HFFc6 (cell line): ENCODE measurements around the gene CNTNAP5. TPM values are rescaled to one million over a fixed set of nuclear protein-coding genes. Genes with fewer than 3 reads are reported as not detected.

Experiments used
- DNase-seq: peaks from one replicate; pipeline ENCODE4 v3.0.0-alpha.2; 2018
- H3K27ac Mint-ChIP-seq: 2 replicates; pipeline ENCODE4 v1.8.0; 2020; ENCODE audit warnings: mild to moderate bottlenecking, mixed read lengths
- H3K27me3 Mint-ChIP-seq: 2 replicates; pipeline ENCODE4 v1.8.0; 2021; ENCODE audit warnings: mild to moderate bottlenecking, moderate library complexity, mixed read lengths; ENCODE audit not compliant: insufficient read depth
- H3K36me3 Mint-ChIP-seq: 2 replicates; pipeline ENCODE4 v1.8.0; 2021; ENCODE audit warnings: low read depth, mixed read lengths
- H3K4me1 Mint-ChIP-seq: 2 replicates; pipeline ENCODE4 v1.8.0; 2020; ENCODE audit warnings: low read depth, mixed read lengths
- H3K4me3 Mint-ChIP-seq: 2 replicates; pipeline ENCODE4 v1.8.0; 2020; ENCODE audit warnings: mild to moderate bottlenecking, moderate library complexity, mixed read lengths
- H3K9me3 Mint-ChIP-seq: 2 replicates; pipeline ENCODE4 v1.8.0; 2020; ENCODE audit warnings: mild to moderate bottlenecking, mixed read lengths
- CTCF ChIP-seq: fragments of 200-600 bp; sonication (generic); IDR thresholded peaks from 2 replicates; pipeline ENCODE4 v1.5.0; 2021; ENCODE audit warnings: antibody characterized with exemption, mild to moderate bottlenecking
- total RNA-seq, 6 experiments: library from RNA; stranded (reverse); fragmentation: NEBNext Ultra II Directional; extraction: Animal tissue kit (Norgen Biotek cat#: 25700); gene quantifications; 2 replicates in 1 of 6; 3 replicates in 5 of 6; pipeline ENCODE4 v1.2.3, GENCODE V29; 2021

The CNTNAP5 gene
- total RNA-seq, 6 experiments from 2014 or later: not detected

GRCh38 chr2:124145982-124146381 lies 120.9 kb downstream of the CNTNAP5 start:
- Mint-ChIP-seq H3K9me3 (peaks cover 8% of the 10 kb centered on the region), H3K4me1 (no peaks in the 10 kb centered on the region), H3K27ac (no peak overlapping the region), H3K36me3 (no peaks in the 10 kb centered on the region), H3K27me3 (no peaks in the 10 kb centered on the region), H3K4me3 (no peak overlapping the region)
- TF ChIP-seq CTCF: no peak
- DNase-seq: no peak

GRCh38 chr2:124147552-124147951 lies 122.5 kb downstream of the CNTNAP5 start:
- DNase-seq: no peak
- no peak overlapping the region for H3K4me3 Mint-ChIP-seq
- TF ChIP-seq CTCF: no peak
- no peaks in the 10 kb centered on the region for H3K36me3 Mint-ChIP-seq
- no peaks in the 10 kb centered on the region for H3K27me3 Mint-ChIP-seq
- H3K27ac Mint-ChIP-seq: no peak overlapping the region
- H3K9me3 Mint-ChIP-seq: peaks cover 19% of the 10 kb centered on the region
- H3K4me1 Mint-ChIP-seq: no peaks in the 10 kb centered on the region

GRCh38 chr2:124149571-124149970 lies 124.5 kb downstream of the CNTNAP5 start:
- Mint-ChIP-seq H3K4me1 (no peaks in the 10 kb centered on the region), H3K4me3 (no peak overlapping the region), H3K27ac (no peak overlapping the region), H3K36me3 (no peaks in the 10 kb centered on the region), H3K27me3 (no peaks in the 10 kb centered on the region), H3K9me3 (peaks cover 39% of the 10 kb centered on the region)
- no peak for TF ChIP-seq CTCF
- no peak for DNase-seq

- Mint-ChIP-seq H3K4me1 (no peaks in the 10 kb centered on the region), H3K36me3 (peaks cover 4% of the 10 kb centered on the region; the same call in 1 of the 2 replicates), H3K27ac (no peak overlapping the region), H3K4me3 (no peak overlapping the region), H3K9me3 (peaks cover 51% of the 10 kb centered on the region), H3K27me3 (no peaks in the 10 kb centered on the region)
- no peak for DNase-seq
- TF ChIP-seq CTCF: no peak
These were observed 126.6 kb downstream of the CNTNAP5 start for GRCh38 chr2:124151691-124152090.

GRCh38 chr2:124153713-124154112 lies 128.6 kb downstream of the CNTNAP5 start:
- Mint-ChIP-seq H3K4me1 (no peaks in the 10 kb centered on the region), H3K9me3 (peaks cover 51% of the 10 kb centered on the region), H3K27ac (no peak overlapping the region), H3K4me3 (no peak overlapping the region), H3K36me3 (peaks cover 4% of the 10 kb centered on the region; the same call in 1 of the 2 replicates), H3K27me3 (no peaks in the 10 kb centered on the region)
- no peak for DNase-seq
- TF ChIP-seq CTCF: no peak

- peaks cover 4% of the 10 kb centered on the region; the same call in 1 of the 2 replicates for H3K36me3 Mint-ChIP-seq
- H3K27me3 Mint-ChIP-seq: no peaks in the 10 kb centered on the region
- no peak overlapping the region for H3K27ac Mint-ChIP-seq
- DNase-seq: no peak
- H3K4me3 Mint-ChIP-seq: no peak overlapping the region
- H3K4me1 Mint-ChIP-seq: no peaks in the 10 kb centered on the region
- no peak for TF ChIP-seq CTCF
- H3K9me3 Mint-ChIP-seq: peaks cover 49% of the 10 kb centered on the region
These were observed 134.1 kb downstream of the CNTNAP5 start for GRCh38 chr2:124159166-124159565.
